Measurements from ENCODE around the gene SAMD8. TPM values are rescaled to one million over a fixed set of nuclear protein-coding genes. Genes with fewer than 3 reads are reported as not detected.

The SAMD8 gene
- total and polyA plus RNA-seq, 2 donors (not counting 3 experiments of a cell fraction or from before 2014, with no cell fraction given): 19.6 to 22.8 TPM

DNA sequence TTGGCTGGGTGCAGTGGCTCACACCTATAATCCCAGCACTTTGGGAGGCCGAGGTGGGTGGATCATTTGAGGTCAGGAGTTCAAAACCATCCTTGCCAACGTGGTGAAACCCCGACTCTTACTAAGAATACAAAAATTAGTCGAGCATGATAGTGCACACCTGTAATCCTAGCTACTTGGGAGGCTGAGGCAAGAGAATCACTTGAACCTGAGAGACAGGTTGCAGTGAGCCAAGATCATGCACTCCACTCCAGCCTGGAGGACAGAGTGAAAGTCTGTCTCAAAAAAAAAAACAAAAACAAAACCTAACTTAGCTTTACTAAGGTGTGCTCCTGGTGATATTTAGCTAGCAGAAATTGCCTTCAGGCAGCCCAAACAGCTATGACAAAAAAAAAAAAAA lies 74.9 kb downstream of the SAMD8 start:
- Histone ChIP-seq H2AFZ (ENCODE audit: low read depth, low read length) (no peak overlapping the region), H3K9ac (replicated peaks; ENCODE audit: extremely low read depth, insufficient read depth, low read length) (no peak overlapping the region), H3K36me3 (ENCODE audit: control insufficient read depth in 2 of 2, extremely low read depth in 1 of 2, insufficient read depth in 2 of 2, low read length in 2 of 2) (peaks cover 0 to 2% of the 10 kb centered on the region in 2 experiments), H3K27me3 (ENCODE audit: control insufficient read depth in 2 of 2, insufficient read depth in 2 of 2, low read length in 2 of 2) (no peaks in the 10 kb centered on the region), H4K20me1 (replicated peaks; ENCODE audit: control insufficient read depth, extremely low read depth, insufficient read depth, low read length) (no peaks in the 10 kb centered on the region), H3K4me1 (ENCODE audit: control insufficient read depth, extremely low read depth, insufficient read depth, low read length) (peaks cover under 1% of the 10 kb centered on the region), H3K27ac (ENCODE audit: insufficient read depth, low read depth, low read length) (no peak overlapping the region), H3K4me3 (replicated peaks in 1 of 3; ENCODE audit: insufficient read depth in 1 of 3, low read depth in 1 of 3, low read length in 3 of 3) (no peak overlapping the region), H3K79me2 (ENCODE audit: control insufficient read depth, insufficient read depth, low read length) (no peaks in the 10 kb centered on the region), H3K4me2 (ENCODE audit: insufficient read depth, low read length) (no peak overlapping the region), H3K9me3 (replicated peaks; ENCODE audit: control insufficient read depth, insufficient read depth, low read length) (no peaks in the 10 kb centered on the region), H3K9me1 (replicated peaks; ENCODE audit: control insufficient read depth, extremely low read depth, insufficient read depth, low read length) (no peaks in the 10 kb centered on the region)
- BruUV-seq (replicated peaks): no TSS peak
- DNase-seq (ENCODE audit: low read depth, low spot score) (no peak), FAIRE-seq (no peak)
- dilution Hi-C loops (cut with MboI; ENCODE audit: extremely low pct_ligation_motif_present, low sequenced_read_pairs): no loop called here
- POLR2A ChIA-PET: interaction anchor here (0.6 kb wide), 1 partner anchor 8 kb away, joined by 3 read pairs; no protein-coding TSS in a partner anchor
- CTCF ChIA-PET: interaction anchor here (1.2 to 2.8 kb wide), 10 partner anchors 8 to 75 kb away, joined by 3 to 61 read pairs (median 20); partner anchors contain the start of genes COMTD1, SAMD8 and VDAC2
- TF ChIP-seq POLR2A (IDR thresholded peaks at IDR 0.05; ENCODE audit: low read depth, low read length): no peak
- TF ChIP-seq, protein P1, sequence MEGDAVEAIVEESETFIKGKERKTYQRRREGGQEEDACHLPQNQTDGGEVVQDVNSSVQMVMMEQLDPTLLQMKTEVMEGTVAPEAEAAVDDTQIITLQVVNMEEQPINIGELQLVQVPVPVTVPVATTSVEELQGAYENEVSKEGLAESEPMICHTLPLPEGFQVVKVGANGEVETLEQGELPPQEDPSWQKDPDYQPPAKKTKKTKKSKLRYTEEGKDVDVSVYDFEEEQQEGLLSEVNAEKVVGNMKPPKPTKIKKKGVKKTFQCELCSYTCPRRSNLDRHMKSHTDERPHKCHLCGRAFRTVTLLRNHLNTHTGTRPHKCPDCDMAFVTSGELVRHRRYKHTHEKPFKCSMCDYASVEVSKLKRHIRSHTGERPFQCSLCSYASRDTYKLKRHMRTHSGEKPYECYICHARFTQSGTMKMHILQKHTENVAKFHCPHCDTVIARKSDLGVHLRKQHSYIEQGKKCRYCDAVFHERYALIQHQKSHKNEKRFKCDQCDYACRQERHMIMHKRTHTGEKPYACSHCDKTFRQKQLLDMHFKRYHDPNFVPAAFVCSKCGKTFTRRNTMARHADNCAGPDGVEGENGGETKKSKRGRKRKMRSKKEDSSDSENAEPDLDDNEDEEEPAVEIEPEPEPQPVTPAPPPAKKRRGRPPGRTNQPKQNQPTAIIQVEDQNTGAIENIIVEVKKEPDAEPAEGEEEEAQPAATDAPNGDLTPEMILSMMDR (IDR thresholded peaks at IDR 0.05; ENCODE audit: extremely low read depth in 1 of 2, insufficient read depth in 1 of 2, low read depth in 1 of 2, low read length in 2 of 2): no peak
- no peak for TF ChIP-seq FOS (IDR thresholded peaks at IDR 0.05; ENCODE audit: borderline replicate concordance, insufficient read depth, low read length)
- no peak for TF ChIP-seq JUN (IDR thresholded peaks at IDR 0.05; ENCODE audit: borderline replicate concordance, insufficient read depth, insufficient read length, low read depth)
- no peak for TF ChIP-seq POLR2AphosphoS5 (IDR thresholded peaks at IDR 0.05; ENCODE audit: insufficient read depth, low read depth, low read length)
- TF ChIP-seq GATA2 (IDR thresholded peaks at IDR 0.05; ENCODE audit: insufficient read depth, insufficient read length, low read depth, low read length): no peak
- no peak for TF ChIP-seq EZH2 (IDR thresholded peaks at IDR 0.05; ENCODE audit: borderline replicate concordance, low read depth, low read length, severe bottlenecking)
- TF ChIP-seq MYC (IDR thresholded peaks at IDR 0.05; ENCODE audit: low read depth, low read length): no peak
- TF ChIP-seq, protein P2, sequence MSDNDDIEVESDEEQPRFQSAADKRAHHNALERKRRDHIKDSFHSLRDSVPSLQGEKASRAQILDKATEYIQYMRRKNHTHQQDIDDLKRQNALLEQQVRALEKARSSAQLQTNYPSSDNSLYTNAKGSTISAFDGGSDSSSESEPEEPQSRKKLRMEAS (IDR thresholded peaks at IDR 0.05; ENCODE audit: insufficient read depth, insufficient read length): no peak
- intact Hi-C loops (cut with micrococcal nuclease): no loop called here
